ENCODE measurements around the gene DNAH17.

The DNAH17 gene

DNA sequence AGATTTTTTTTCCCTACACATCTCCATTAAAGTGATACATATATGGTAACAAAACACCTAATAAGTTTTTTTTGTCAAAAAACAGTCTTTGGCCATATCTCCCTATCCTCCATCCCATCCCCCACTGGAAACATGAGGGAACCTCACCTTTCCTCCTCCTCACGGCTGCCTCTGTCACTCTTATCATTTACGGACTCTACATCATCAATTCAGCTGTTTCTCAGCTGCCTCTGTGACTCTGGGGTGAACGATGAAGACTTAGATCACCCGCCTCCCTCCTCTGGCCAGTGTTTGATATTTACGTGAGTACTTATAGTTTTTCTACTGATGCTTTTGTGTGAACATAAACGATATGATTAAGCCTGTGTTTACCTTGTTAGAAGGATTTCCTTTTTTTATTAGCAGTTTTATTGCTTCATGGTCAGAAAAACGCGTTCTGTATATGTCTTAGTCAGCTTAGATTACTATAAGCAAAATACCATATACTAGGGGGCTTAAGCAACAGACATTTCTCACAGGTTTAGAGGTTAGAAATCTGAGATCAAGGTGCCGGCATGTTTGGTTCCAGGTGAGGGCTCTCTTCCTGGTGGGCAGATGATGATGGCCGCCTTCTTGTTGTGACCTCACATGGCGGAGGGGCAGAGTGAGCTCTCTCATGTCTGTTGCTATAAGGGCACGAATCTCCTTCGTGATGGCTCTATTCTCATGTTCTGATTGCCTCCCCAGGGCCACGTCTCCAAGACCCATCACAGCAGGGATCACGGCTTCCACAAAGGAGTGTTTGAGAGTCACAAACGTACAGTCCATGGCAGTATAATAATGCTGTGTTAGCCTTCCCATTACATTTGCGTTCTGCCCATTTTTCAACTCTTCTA is 32.1 kb downstream of the DNAH17 start:
- no peak for DNase-seq

DNA sequence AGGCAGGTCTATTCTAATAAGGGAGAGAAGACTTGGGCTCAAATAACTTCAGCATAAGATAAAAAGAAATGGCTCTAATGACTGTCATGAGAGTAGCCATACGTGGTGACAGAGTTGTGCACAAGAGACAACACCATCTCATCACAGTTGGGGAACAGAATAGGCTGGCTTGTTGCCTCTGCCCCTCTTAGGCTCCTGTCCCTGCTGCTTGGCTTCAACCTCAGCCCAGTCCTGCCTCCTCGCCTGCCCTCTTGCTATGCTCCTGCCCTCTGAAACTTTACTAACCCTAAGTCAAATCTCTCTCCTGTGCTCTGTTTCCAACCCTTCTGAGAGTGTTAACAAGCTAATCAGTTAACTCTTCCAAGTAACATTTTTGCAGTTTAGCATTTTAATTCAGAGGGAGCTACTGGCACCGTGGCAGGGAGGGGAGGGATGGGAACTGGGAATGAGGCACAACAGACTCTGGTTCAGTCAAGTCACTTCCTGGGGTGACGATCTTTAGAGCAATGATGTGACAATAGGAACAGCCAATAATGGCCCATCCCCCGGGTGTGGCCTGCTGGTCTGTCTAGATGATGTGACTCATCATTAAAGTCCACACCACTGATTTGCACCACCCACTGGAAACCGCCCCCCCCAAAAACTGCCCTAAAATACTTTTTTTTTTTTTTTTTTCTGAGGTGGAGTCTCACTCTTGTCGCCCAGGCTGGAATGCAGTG is 35.5 kb downstream of the DNAH17 start:
- no peak for DNase-seq

DNA sequence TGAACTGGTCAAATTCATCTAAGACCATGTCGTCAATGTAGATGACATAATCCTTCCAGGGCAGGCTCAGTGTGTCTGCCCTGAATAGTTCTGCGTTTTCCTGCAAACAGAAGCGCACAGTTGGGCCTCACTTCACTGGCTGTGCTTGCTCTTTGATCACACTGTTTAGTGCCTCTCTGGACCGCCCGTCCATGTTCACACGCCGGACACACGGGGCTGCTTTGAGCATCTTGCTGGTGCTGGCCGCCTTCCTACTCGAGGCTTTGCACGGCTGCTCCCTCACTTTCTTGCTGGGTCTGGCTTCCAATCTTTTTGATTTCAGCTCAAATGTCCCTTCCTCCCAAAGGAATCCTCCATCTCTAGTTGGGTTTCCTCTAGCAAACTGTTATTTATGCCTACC is 37.4 kb downstream of the DNAH17 start:
- DNase-seq = no peak

DNA sequence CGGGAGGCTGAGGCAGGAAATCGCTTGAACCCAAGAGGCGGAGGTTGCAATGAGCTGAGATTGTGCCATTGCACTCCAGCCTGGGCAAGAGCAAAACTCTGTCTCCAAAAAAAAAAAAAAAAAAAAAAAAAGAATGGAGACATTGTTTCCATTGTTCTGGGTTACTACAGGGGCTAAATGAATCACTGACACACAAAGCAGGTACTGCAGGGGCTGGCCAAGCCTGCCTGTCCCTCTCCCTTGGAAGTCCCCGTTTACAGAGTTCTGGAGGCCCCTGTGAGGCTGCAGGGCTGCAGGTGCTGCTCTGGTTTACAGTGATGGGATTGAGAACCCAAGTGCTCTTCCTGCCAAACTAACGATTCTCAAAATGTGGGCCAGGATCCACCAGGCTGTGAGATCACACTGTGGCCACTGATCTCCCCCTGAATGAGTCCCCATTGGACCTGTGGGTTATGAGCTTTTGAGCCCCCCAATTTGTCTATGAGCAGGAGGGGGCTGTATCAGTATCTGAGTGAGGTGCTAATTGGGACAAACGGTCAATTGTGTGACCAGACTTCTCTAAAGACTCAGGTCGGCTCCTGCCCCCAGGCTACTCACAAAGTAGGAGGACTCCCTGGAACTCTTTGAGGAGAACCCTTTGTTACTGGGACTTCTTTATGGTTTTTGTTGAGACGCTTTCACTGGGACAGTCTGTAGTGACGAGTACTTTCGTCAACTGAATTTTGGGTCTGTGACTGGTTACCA is 39.0 kb downstream of the DNAH17 start:
- no peak for DNase-seq

DNA sequence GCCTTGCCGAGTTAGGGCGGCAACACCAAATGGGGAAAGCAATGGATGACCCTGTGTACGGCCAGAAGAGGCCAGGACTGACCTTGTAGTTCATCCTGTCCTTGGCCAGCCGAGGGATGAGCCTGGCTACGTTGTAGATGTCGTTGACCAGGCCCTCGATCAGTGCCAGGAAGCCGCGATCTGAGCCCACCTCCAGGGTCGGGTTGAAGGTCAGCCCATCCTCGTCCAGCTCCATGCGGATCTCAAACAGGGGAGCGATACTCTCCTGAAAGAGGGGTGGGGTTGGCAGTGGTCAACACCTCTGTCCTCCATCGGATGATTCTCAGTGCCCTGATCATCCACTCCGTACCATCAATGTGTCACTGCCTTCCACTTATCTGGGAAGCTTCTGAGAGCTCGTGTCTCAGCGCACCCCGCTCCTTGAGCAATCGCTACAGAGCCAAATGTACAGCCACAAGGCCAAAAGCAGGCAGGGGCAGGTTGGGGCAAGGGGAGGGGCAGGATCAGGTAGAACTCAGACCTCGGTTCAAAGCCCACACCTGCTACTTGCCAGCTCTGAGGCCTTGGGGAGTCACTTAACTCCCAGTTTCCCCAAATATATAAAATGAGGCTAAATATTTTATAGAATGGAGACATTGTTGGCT is 39.9 kb downstream of the DNAH17 start:
- DNase-seq = no peak

DNA sequence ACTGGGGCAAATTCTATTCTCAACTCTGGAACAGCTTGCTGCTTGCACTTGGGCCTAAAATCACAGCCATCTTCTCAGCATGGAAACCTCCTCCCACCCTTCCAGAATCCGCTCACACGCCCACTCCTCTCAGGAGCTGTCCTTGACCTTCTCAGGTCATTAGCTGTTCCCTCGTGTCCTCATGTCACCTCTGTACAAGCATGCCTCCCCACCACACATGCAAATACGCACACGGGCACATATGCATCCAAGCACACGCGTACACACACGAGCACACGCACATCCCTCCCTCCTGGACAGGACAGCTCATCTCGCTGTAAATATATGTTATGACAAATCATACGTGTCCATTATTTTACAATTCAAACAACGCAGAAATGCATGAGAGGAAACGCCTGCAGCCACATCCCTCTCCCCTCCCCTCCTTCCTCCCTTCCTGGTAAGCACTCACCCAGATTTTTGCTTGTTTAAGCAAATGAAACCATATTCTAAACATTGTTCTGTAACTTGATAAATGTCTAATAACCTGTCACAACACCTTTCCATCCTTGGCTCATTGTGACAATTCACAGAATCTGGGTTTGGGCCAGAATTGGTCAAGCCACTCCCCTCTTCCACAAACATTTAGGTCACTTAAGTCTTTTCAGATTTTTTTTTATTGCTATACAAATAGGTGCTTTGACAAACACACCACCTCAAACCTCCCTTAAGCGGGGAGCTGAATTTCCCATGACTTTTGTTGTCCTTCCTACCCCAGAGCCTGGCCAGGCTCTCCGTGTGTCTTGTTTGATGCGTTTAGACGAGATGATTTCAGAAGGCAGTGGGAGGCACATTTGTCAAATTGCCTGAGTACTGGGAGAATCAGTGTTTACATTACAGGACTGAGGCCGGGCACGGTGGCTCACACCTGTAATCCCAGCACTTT is 41.7 kb downstream of the DNAH17 start:
- no peak for DNase-seq

DNA sequence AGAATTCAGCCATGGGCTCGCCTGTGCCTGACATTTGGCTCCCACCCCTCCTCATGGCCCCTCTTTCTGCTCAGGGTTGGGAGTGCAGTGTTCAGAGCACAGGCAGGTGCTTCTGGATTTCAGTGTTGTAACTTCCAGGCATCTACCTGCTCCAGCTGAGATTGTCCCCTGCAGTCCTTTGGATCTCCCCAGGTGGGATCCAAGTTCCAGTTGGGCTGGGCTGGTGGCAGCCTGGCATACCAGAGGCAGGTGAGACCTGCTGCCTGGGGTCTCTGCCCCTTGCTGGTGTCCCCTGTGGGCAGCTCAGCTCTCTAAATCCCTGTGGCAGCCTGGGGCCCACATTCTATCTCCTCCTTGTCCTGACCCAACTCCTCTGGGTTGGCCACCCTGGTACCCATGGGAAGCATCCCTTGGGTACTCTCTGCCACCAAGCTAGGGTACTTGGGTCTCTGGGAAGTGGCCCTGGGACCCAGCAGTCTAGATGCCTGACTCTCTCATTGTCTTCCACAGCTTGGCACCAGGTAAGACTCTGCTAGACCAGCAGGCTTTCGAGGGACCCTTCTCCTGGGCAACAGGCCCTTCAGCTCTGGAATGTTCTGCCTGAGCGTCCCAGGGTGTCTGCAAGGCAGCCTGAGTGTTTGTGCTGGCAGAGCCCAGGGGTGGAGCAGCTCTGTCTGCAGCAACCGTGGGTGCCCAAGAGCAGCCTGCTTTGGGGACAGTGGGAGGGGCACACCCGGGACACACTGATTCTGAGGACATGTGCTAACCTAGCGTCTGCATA is 42.5 kb downstream of the DNAH17 start:
- DNase-seq = no peak

DNA sequence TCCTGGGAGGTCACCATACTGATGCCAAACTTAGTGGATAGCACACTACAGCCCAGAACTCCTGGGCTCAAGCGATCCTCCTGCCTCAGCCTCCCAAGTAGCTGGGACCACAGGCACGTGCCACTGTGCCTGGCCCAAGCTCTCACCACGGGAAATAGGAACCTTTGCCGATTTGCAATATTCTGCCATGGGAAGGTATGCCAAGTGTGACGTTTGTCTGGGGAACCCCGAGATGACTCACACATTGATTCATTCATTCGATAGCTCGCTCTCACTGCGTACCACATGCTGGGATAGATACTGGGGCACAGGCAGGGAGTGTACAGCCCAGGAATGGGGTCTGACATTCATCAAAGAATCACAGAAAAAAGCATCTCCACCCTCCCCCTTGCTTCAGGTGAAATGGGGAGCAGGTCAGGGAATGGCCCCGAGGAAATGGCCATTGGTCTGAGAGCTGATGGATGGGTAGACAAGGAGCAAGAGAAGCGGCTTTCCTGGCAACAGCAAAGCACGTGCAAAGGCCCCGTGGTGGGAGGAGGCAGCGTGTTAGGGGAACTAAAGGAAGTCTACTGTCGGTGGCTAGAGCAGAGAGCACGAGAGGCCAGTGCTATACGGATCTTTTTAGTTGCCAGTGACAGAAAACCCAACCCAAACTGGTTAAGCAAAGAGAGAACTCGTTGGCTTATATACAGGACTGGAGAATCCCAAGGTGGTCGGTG is 44.1 kb downstream of the DNAH17 start:
- DNase-seq = no peak

DNA sequence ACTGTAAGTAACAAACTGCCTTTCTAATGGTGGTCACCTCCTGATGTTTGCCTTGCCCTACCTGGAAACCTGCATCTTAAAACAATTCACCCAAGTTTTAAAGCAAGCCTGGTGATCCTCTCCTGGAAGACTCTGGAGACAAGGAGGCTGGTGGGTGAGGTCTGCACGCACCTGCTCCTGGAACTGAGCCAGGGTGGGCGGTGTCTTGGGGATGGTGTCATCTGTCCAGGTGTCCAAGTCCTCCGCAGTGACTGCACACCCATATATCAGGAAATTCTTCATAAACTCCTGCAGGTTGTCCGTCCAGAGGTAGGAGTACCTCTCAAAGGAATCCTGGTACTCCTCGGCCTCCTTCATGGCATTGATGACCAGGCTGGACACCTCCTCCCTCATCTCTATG is 44.9 kb downstream of the DNAH17 start:
- no peak for DNase-seq

DNA sequence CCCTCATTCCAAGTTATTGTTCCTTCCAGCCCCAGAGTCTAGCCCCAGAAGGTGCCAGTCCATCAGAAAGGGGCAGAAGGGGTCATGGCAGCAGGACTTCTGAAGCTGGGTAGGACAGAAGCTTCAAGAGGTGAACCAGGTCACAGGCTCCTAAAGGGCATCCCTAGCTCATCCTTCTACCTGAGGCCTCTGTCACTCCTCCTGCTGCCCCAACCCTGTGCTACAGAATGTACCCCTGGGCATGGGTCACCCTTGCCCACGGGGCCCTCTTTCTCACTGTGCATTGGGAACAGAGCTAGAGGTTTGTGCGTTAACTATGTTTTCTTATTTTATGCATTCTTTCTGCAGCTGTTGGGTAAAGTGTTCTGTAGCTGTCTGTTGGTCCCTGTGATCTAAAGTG is 46.5 kb downstream of the DNAH17 start:
- DNase-seq = no peak

DNA sequence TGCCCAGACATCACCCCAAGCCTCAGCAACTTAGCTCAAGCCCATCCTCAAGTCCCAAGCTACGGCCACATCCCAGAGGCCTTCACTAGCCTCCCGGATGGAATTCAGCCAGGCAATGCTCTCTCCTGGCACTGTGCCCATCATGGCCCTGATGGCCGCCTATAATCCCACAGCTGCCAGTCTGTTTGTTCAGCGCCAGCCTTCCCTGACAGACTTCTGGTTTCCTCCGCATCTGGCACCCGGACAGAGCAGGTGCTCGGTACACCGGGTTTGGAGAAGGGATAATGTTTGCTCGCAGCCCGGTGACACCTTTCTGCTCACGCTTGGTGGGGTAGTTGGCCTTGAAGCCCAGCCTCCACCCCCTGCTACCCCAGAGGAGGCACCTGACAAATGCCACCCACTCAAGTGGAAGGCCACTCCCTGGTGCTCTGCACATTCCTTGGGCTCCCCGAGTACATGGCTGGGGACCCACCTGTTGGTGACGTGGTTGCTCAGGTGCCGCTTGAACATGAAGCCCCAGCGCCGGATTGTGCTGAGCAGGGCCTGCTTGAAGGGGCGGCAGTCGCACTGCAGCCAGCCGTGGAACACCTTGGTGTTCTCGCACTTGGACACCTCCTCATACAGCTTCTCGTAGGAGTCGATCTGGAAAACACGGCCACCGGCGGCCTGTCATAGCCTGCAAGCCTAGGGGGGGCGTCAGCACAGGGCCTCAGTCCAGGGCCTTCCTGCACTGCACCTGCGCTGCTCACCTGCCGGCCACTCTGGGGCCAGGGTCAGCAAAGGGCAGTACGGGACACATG is 47.1 kb downstream of the DNAH17 start:
- no peak for DNase-seq

DNA sequence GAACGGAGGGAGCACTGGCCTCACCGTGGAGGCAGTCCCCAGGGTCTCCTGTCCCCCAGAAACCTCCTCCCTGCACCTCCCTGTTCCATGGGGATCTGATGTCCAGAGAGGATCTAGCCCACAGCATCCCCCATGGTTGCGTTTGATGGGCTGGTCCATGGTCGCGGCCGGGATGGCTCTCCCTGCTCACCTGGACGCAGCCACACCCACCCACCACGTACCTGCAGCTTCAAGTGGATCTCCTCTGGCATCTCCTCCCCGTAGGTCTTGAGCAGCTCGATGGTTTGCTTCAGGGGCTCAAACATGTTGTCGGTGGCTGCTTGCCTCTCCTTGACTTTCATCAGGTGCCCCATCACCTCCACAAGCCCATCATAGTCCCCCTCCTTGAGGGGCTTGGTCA is 47.9 kb downstream of the DNAH17 start:
- no peak for DNase-seq

DNA sequence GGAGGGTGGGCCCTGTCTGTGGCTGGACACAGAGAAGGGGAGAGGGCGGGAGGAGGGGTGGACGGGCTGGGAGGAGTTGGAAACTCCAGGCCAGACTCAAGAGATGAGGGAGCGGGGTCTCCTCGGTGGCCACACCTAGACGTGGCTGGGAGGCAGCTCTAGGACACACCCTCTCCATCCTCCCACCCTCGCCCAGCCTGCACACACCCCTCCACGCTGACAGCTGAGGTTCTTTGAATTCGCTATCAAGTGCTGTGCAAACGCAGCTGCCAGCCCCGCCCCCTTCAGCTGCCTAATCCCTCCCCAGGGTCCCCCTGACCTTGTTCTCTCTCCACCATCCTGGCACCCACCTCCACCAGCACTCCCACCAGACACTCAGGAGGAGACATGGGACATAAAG is 48.7 kb downstream of the DNAH17 start:
- DNase-seq = no peak

DNA sequence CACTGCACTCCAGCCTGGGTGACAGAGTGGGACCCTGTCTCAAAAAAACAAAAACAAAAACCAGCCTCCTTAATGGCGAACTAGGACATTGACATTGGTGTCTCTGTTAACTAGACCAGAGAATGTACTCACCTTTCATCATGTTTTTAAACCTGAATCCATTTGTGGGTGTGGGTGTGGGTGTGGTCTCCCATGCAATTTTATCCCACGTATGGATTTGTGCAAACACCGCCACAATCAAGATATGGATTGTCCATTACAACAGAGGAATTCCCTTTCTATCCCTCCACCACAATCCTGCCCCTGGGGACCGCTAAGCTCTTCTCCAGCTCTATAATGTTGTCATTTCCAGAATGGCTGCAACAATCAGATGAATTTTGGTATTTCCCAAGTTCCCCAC is 49.9 kb downstream of the DNAH17 start:
- DNase-seq = no peak

DNA sequence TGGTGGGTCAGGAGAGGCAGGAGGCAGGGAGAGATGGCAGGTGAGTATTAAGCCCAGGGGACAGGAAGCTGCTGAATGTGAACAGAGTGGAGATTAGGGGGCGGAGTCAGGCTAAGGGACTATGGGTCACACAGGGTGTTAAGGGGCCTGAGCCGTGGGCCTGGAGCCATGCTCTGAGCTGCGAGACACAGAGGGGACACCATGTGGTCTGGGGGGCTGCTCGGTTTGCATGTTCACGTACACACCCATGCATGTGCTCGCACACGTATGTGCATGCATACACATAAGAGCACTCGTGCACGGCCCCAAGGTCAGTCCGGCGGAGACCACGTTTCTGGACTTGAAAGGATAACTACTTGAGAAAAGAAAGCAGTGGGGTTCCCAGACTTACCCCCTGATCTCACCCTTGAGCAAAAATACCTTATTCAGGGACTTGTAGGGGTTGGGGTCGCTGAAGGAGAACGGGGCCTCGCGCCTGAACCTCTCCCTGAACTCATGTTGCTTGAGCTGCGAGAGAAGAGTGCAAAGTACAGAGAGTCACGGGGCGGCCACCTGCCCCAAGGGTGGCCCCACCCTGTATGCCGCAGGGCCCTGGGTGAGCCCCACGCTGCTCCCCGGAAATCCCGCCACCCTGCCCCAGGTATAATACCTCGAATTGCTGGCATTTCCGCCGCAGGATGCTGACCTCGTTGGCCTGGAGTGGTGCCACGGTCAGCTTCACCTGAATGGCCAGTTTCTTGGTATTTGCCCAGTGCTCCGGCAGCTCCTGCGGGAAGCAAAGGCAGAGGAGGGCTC is 50.8 kb downstream of the DNAH17 start:
- DNase-seq = no peak

DNA sequence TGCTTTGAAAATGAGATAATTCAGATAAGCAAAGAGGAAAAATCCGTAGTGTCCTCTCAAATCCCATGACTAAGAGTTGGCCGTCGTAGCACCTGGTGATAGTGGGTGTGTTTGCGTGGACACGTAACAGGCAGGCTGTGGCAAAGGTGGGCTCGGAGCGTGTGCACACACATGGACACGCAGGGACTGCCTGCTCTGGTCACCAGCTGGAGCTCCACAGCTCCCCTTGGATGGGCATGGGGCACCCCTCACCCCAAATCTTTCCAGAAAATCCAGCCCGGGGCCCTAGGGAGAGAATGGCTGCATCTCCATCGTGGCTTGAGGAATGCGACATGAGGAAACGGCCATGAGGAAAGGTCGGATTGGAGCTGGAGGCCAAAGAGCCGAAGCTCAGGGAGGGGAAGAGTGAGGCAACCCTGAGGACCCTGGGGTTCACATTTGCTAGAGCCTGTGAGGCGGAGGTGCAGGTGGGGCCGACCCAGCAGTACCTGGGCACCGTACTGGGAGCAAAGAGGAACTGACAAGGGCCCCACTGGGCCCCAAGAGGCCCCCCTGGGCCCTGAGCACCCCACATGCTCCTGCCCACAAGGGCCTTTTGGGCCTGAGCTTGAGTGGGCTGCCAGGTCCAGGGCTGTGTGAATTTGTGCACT is 51.6 kb downstream of the DNAH17 start:
- DNase-seq = no peak

DNA sequence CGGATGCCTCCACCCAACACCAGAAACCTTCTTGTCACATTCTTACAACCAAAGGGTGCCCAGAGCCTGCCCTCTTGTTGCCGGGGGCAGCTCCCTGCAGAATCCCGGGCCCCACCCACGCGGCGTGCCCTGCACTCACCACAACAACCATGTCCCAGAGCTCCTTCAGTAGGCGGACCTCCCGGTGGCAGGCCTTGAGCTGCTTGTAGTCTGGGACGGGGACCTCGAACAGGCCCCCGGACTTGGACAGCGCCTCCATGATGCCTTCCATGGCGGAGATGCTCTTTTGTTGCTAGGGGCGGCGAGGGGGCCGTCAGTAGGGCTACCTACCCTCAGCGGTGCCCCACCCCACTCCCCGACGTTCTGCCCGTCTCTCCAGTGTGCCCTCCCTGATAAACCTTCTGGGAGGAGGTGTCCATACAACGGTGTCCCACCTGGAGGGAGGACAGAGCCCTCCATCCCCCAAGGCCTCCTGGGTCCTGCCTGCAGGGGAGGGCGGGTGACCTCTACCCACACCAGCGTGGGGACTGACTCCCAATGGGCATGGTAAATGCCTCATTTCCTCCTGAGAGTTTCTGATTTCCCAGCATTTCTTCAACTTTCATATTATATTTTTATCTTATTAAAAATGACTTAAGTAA is 52.2 kb downstream of the DNAH17 start:
- no peak for DNase-seq
